Activated CD8-positive, alpha-beta memory T cell treated with anti-CD3 and anti-CD28 coated beads, Interleukin-2, amount 10 ng/mL, durations not matched to agents 7 days and 5 days (primary cell): ENCODE data around the gene SYNJ1. TPM values are rescaled to one million over a fixed set of nuclear protein-coding genes. Genes with fewer than 3 reads are reported as not detected.

Source experiments
- ATAC-seq: fragments of 150-1000 bp; cut with Tn5 transposase; one replicate; pipeline ENCODE4 v1.10.0; 2021; ENCODE audit warnings: moderate library complexity
- CTCF ChIA-PET: fragments of 350-600 bp; sonication (Branson Sonifier 250); formaldehyde crosslinking; loops from one replicate; lab custom pipeline; 2021; ENCODE audit warnings: antibody characterized with exemption; lab: Charles Lee
- DNase-seq: peaks from one replicate; pipeline ENCODE4 v3.0.0-alpha.2; 2020
- H3K27ac Mint-ChIP-seq: one replicate; pipeline ENCODE4 v1.8.0; 2021; ENCODE audit warnings: mild to moderate bottlenecking, mixed read lengths
- H3K27me3 Mint-ChIP-seq: one replicate; pipeline ENCODE4 v1.8.0; 2021; ENCODE audit warnings: mixed read lengths
- H3K36me3 Mint-ChIP-seq: one replicate; pipeline ENCODE4 v1.8.0; 2021; ENCODE audit warnings: mild to moderate bottlenecking, mixed read lengths
- H3K4me1 Mint-ChIP-seq: one replicate; pipeline ENCODE4 v1.8.0; 2021; ENCODE audit warnings: mixed read lengths
- H3K4me3 Mint-ChIP-seq: one replicate; pipeline ENCODE4 v1.8.0; 2021; ENCODE audit warnings: mild to moderate bottlenecking, moderate library complexity, mixed read lengths
- H3K9me3 Mint-ChIP-seq: one replicate; pipeline ENCODE4 v1.8.0; 2022; ENCODE audit warnings: low read depth, mixed read lengths
- total RNA-seq, 2 experiments: library from RNA; stranded (reverse); gene quantifications; one replicate each; pipeline ENCODE4 v1.2.3, GENCODE V29; 2021

The SYNJ1 gene
- total RNA-seq, 2 experiments from 2014 or later = 15.2 to 21.3 TPM

DNA sequence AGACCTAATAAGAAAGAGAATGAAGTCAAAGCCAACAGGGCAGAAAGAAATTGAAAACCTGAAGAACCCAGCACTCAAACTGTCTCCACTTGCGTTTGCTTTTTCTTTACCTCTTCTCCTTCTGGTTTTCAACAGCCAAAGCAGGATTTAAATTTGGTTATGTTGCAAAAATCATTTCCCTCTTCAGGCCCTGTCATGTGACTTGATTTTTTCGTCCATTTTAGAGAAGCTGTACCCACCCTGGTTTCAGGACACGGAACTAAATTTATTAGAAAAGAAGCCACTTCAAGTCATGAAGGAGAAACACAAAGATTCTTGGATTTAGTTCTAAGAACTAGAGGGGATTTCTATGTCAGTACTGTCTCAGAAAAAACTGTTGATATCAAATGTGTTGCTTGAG is 1.0 kb upstream of the SYNJ1 start:
- ATAC-seq (no peak), DNase-seq (no peak)
- H3K4me1 Mint-ChIP-seq = peaks cover 24% of the 10 kb centered on the region
- H3K27me3 Mint-ChIP-seq = no peaks in the 10 kb centered on the region
- peak overlapping the region; percentile 96 for H3K4me3 Mint-ChIP-seq
- no peak overlapping the region for H3K27ac Mint-ChIP-seq
- CTCF ChIA-PET = interaction anchor here (1.2 to 2.6 kb wide), 4 partner anchors 15 to 42 kb away, joined by 3 to 20 read pairs (median 6); partner anchors contain the start of gene PAXBP1
- H3K36me3 Mint-ChIP-seq = peaks cover 12% of the 10 kb centered on the region
- H3K9me3 Mint-ChIP-seq = no peaks in the 10 kb centered on the region

GRCh38 chr21:32728456-32728839 is 635 bp upstream of the SYNJ1 start:
- Mint-ChIP-seq H3K9me3 (no peaks in the 10 kb centered on the region), H3K4me1 (peaks cover 27% of the 10 kb centered on the region), H3K27me3 (no peaks in the 10 kb centered on the region), H3K4me3 (peak overlapping the region; percentile 96), H3K27ac (peak overlapping the region; percentile 96), H3K36me3 (peaks cover 12% of the 10 kb centered on the region)
- no peak for ATAC-seq
- CTCF ChIA-PET = interaction anchor here (1.2 to 2.6 kb wide), 6 partner anchors 15 to 116 kb away, joined by 3 to 20 read pairs (median 4); partner anchors contain the start of genes CFAP298 and PAXBP1
- DNase-seq = no peak

GRCh38 chr21:32726839-32727686 is 750 bp downstream of the SYNJ1 start:
- H3K9me3 Mint-ChIP-seq = no peaks in the 10 kb centered on the region
- DNase-seq (peak; percentile 43), ATAC-seq (peak; percentile 26)
- peaks cover 7% of the 10 kb centered on the region for H3K36me3 Mint-ChIP-seq
- peak overlapping the region; percentile 96 for H3K4me3 Mint-ChIP-seq
- peaks cover 29% of the 10 kb centered on the region for H3K4me1 Mint-ChIP-seq
- peak overlapping the region; percentile 96 for H3K27ac Mint-ChIP-seq
- CTCF ChIA-PET = interaction anchor here (0.6 to 2.6 kb wide), 8 partner anchors 15 to 649 kb away, joined by 3 to 20 read pairs (median 3); partner anchors contain the start of genes CFAP298 and PAXBP1
- H3K27me3 Mint-ChIP-seq = no peaks in the 10 kb centered on the region

DNA sequence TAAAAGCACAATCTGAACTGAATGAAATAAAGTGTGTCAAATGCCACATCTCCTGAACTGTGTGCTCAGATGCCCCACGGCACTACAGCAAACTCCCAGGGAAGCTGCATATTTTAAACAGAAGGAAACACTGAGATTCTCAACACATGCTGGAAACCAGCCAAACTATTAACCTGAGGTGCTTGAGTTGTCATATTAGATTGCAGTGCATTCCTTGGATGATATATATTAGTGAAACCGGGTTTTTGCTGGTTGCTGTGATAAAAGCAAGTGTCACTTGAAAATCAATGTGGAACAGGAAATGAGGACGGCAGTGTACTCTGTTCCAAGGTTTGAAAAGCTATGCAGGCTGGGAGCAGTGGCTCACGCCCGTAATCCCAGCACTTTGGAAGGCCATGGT is 8.7 kb downstream of the SYNJ1 start:
- CTCF ChIA-PET = interaction anchor here (1.7 kb wide), 1 partner anchor 37 kb away, joined by 4 read pairs; no protein-coding TSS in a partner anchor
- Mint-ChIP-seq H3K36me3 (peaks cover 47% of the 10 kb centered on the region), H3K27ac (no peak overlapping the region)

DNA sequence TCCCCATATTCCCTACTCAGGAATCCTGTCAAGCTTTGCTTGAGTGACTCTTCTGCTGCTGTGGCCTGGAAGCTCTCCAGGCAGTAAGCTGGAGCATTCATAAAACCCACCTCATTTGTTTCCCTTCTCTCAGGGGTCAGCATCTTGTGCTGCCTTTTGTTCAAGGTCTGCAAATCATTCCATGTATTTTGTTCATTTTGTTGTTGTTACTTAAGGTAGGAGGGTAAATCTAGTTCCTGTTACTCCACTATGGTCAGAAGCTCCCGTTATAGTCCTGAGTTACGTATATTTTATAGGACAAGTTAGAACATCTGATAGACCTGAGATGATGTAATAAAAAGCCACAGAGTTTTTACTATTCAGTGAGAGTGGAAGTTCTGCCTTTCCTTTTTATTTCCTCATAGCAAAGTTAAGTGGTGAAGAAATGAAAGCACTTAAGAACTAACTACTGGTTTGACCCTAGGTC is 9.9 kb downstream of the SYNJ1 start:
- H3K4me1 Mint-ChIP-seq = no peaks in the 10 kb centered on the region
- H3K27ac Mint-ChIP-seq = no peak overlapping the region
- no peaks in the 10 kb centered on the region for H3K9me3 Mint-ChIP-seq
- ATAC-seq (no peak), DNase-seq (no peak)
- H3K27me3 Mint-ChIP-seq = no peaks in the 10 kb centered on the region
- H3K36me3 Mint-ChIP-seq = peaks cover 44% of the 10 kb centered on the region
- CTCF ChIA-PET = no interaction called here
- no peak overlapping the region for H3K4me3 Mint-ChIP-seq

More for the DNA sequence above, 8.7 kb downstream of the SYNJ1 start:
- Mint-ChIP-seq H3K27me3 (no peaks in the 10 kb centered on the region), H3K4me1 (peaks cover 6% of the 10 kb centered on the region), H3K9me3 (no peaks in the 10 kb centered on the region), H3K4me3 (no peak overlapping the region)
- ATAC-seq = no peak
- no peak for DNase-seq

- Mint-ChIP-seq H3K4me1 (peaks cover 12% of the 10 kb centered on the region), H3K27ac (no peak overlapping the region), H3K27me3 (no peaks in the 10 kb centered on the region), H3K4me3 (no peak overlapping the region), H3K9me3 (no peaks in the 10 kb centered on the region), H3K36me3 (peaks cover 43% of the 10 kb centered on the region)
- CTCF ChIA-PET = interaction anchor here (0.7 kb wide), 1 partner anchor 408 kb away, joined by 3 read pairs; no protein-coding TSS in a partner anchor
- no peak for DNase-seq
- no peak for ATAC-seq
Observed at GRCh38 chr21:32716486-32716885, 11.3 kb downstream of the SYNJ1 start.

- H3K4me3 Mint-ChIP-seq = no peak overlapping the region
- no peaks in the 10 kb centered on the region for H3K27me3 Mint-ChIP-seq
- H3K9me3 Mint-ChIP-seq = no peaks in the 10 kb centered on the region
- H3K4me1 Mint-ChIP-seq = peaks cover 14% of the 10 kb centered on the region
- ATAC-seq (no peak), DNase-seq (no peak)
- no peak overlapping the region for H3K27ac Mint-ChIP-seq
- CTCF ChIA-PET = interaction anchor here (0.7 kb wide), 1 partner anchor 15 kb away, joined by 3 read pairs; the partner anchor contains the start of gene SYNJ1
- peaks cover 31% of the 10 kb centered on the region for H3K36me3 Mint-ChIP-seq
Observed at GRCh38 chr21:32713726-32714125, 14.1 kb downstream of the SYNJ1 start.

- no peaks in the 10 kb centered on the region for H3K9me3 Mint-ChIP-seq
Observed at GRCh38 chr21:32712641-32713040, 15.2 kb downstream of the SYNJ1 start.

GRCh38 chr21:32712043-32712442 is 15.8 kb downstream of the SYNJ1 start:
- Mint-ChIP-seq H3K4me3 (no peak overlapping the region), H3K9me3 (no peaks in the 10 kb centered on the region), H3K4me1 (peaks cover 21% of the 10 kb centered on the region), H3K36me3 (peaks cover 20% of the 10 kb centered on the region), H3K27me3 (no peaks in the 10 kb centered on the region), H3K27ac (no peak overlapping the region)
- CTCF ChIA-PET = interaction anchor here (1.1 to 2.0 kb wide), 3 partner anchors 13 to 16 kb away, joined by 4 to 9 read pairs (median 5); partner anchors contain the start of gene SYNJ1
- DNase-seq = peak; percentile 77
- ATAC-seq = peak; percentile 67

More at GRCh38 chr21:32712641-32713040, 15.2 kb downstream of the SYNJ1 start:
- H3K27ac Mint-ChIP-seq = no peak overlapping the region
- H3K36me3 Mint-ChIP-seq = peaks cover 26% of the 10 kb centered on the region
- no peaks in the 10 kb centered on the region for H3K27me3 Mint-ChIP-seq
- CTCF ChIA-PET = interaction anchor here (1.1 to 2.0 kb wide), 3 partner anchors 12 to 16 kb away, joined by 4 to 9 read pairs (median 5); partner anchors contain the start of gene SYNJ1
- no peak overlapping the region for H3K4me3 Mint-ChIP-seq
- DNase-seq (no peak), ATAC-seq (no peak)
- peaks cover 17% of the 10 kb centered on the region for H3K4me1 Mint-ChIP-seq

DNA sequence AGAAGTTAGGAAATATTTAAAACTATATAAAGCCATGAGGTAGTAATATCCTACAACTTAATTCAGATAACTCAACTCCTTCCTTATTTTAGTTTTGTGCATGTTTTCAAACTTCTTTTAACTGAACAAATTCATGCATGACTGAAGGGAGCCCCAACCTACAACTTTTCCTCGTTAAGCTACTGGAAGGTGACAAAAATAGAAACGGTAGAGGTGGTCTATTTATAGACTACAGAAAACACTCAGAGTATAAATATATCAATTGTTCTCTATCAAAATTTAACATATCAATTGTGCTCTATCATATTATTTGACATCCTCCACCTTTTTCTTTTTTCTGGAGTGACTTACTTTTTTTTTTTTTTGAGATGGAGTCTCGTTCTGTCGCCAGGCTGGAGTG is 16.8 kb downstream of the SYNJ1 start:
- CTCF ChIA-PET = interaction anchor here (1.7 kb wide), 1 partner anchor 14 kb away, joined by 4 read pairs; no protein-coding TSS in a partner anchor
- no peaks in the 10 kb centered on the region for H3K9me3 Mint-ChIP-seq
- H3K4me1 Mint-ChIP-seq = peaks cover 26% of the 10 kb centered on the region
- no peak overlapping the region for H3K4me3 Mint-ChIP-seq
- H3K27ac Mint-ChIP-seq = no peak overlapping the region
- ATAC-seq = no peak
- peaks cover 15% of the 10 kb centered on the region for H3K36me3 Mint-ChIP-seq
- DNase-seq = no peak
- H3K27me3 Mint-ChIP-seq = no peaks in the 10 kb centered on the region

- DNase-seq (no peak), ATAC-seq (no peak)
- CTCF ChIA-PET = no interaction called here
- peaks cover 28% of the 10 kb centered on the region for H3K4me1 Mint-ChIP-seq
- no peak overlapping the region for H3K27ac Mint-ChIP-seq
- H3K36me3 Mint-ChIP-seq = peaks cover 14% of the 10 kb centered on the region
- H3K27me3 Mint-ChIP-seq = no peaks in the 10 kb centered on the region
- H3K9me3 Mint-ChIP-seq = no peaks in the 10 kb centered on the region
- H3K4me3 Mint-ChIP-seq = no peak overlapping the region
Observed at GRCh38 chr21:32710069-32710784, 17.6 kb downstream of the SYNJ1 start.

- Mint-ChIP-seq H3K27me3 (no peaks in the 10 kb centered on the region), H3K4me1 (peaks cover 28% of the 10 kb centered on the region)
- ATAC-seq = no peak
Observed at GRCh38 chr21:32708069-32708468, 19.7 kb downstream of the SYNJ1 start.

DNA sequence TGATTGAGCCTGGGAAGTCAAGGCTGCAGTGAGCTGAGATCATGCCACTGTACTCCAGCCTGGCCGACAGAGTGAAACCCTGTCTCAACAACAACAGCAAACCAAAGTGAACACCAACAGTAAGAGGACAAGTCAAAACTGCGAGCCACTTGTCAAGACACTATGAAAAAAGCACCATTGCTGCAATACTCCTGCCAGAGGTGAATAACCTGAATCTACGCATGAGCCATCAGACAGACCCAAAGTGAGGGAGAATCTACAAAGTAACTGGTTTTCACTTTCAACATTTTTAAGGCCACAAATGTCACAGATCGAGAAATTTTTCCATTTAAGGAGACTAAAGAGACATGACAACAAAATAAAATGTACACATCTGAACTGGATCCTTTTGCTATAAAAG is 21.9 kb downstream of the SYNJ1 start:
- ATAC-seq (no peak), DNase-seq (no peak)
- no peak overlapping the region for H3K27ac Mint-ChIP-seq
- H3K4me3 Mint-ChIP-seq = no peak overlapping the region
- H3K36me3 Mint-ChIP-seq = peaks cover 6% of the 10 kb centered on the region
- CTCF ChIA-PET = no interaction called here
- H3K27me3 Mint-ChIP-seq = no peaks in the 10 kb centered on the region
- H3K9me3 Mint-ChIP-seq = no peaks in the 10 kb centered on the region
- H3K4me1 Mint-ChIP-seq = peaks cover 20% of the 10 kb centered on the region

More at GRCh38 chr21:32708069-32708468, 19.7 kb downstream of the SYNJ1 start:
- CTCF ChIA-PET = no interaction called here
- Mint-ChIP-seq H3K27ac (no peak overlapping the region), H3K4me3 (no peak overlapping the region), H3K36me3 (peaks cover 5% of the 10 kb centered on the region), H3K9me3 (no peaks in the 10 kb centered on the region)
- DNase-seq = no peak
